ENCODE results near the gene GALNS. TPM values are rescaled to one million over a fixed set of nuclear protein-coding genes. Genes with fewer than 3 reads are reported as not detected.
A peak's percentile ranks its signal among the peaks of the same experiment; 100 is the strongest.

Gene GALNS
- polyA plus RNA-seq, 6 donors from 2014 or later, result 6.1 to 21.4 (median 9.5) TPM

DNA sequence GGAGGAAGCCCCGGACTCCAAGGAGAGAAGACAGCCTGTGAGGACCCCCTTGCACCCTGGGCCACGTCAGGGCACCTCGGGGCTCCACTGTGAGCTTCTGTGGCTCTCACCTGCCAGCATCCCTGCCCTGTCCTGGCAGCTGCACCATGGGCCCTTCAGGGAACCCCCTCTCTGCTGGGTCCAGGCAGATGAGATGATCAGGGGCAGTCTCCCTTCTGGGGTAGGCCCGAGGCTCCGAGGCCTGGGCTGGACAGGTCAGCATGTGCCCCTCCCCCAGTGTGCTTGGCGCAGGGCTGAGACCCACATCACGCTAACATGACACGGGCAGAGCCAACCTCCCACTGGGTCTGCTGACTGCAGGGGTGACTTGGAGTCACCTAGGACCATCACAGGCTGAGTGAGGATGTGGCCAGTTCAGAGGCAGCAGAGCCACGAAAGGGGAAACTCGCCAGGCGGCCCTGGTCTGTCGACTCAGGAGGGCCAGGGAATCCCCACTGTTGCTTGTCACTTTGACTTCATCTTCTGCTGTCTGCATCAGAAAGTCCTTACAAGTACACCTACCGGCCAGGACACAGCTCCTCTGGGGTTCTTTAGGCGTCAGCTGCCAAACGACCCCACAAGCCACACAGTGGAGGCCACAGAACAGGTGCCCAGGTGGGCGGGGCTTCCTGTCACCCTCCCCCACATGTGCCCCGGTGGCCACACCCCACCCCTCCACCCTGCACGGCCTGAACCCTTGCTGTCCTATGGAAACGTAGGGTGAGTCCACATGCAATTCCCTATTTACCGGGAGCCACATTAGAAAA, 2.2 kb downstream of the GALNS start:
- Mint-ChIP-seq H3K4me3 (peak overlapping the region in 7 of 8 donors; percentile 76 to 95 (median 87)), H3K27ac (peak overlapping the region; percentile 69 to 98 (median 90)), H3K9me3 (no peaks in the 10 kb centered on the region), H3K4me1 (peaks cover 20 to 40% (median 37%) of the 10 kb centered on the region in 3 donors), H3K36me3 (no peaks in the 10 kb centered on the region), H3K27me3 (no peaks in the 10 kb centered on the region)
- DNase-seq (peak; percentile 68), ATAC-seq (ENCODE audit: low read depth in 2 of 2) (peak; percentile 57 to 69)

GRCh38 chr16:88853325-88853941, 3.3 kb downstream of the GALNS start:
- no peaks in the 10 kb centered on the region for H3K36me3 Mint-ChIP-seq
- H3K9me3 Mint-ChIP-seq, result no peaks in the 10 kb centered on the region
- no peak overlapping the region for H3K4me3 Mint-ChIP-seq
- H3K27ac Mint-ChIP-seq, result peak overlapping the region in 2 of 6 donors; percentile 22 to 30
- peaks cover 18 to 36% (median 33%) of the 10 kb centered on the region in 3 donors for H3K4me1 Mint-ChIP-seq
- no peaks in the 10 kb centered on the region for H3K27me3 Mint-ChIP-seq
- DNase-seq (no peak), ATAC-seq (ENCODE audit: low read depth in 2 of 2) (no peak)

DNA sequence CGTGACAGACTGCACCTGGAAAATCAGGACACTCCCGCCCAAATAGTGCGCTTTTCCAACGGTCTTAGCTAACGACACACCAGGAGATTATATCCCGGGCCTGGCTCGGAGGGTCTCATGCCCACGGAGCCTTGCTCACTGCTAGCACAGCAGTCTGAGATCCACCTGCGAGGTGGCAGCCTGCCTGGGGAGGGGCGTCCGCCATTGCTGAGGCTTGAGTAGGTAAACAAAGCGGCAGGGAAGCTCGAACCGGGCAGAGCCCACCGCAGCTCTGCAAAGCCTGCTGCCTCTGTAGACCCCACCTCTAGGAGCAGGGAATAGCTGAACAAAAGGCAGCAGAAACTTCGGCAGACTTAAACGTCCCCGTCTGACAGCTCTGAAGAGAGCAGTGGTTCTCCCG, 5.1 kb downstream of the GALNS start:
- Mint-ChIP-seq H3K36me3 (no peaks in the 10 kb centered on the region), H3K9me3 (no peaks in the 10 kb centered on the region), H3K27ac (peak overlapping the region in 1 of 6 donors; percentile 24), H3K4me1 (peaks cover 8 to 25% (median 22%) of the 10 kb centered on the region in 3 donors), H3K27me3 (no peaks in the 10 kb centered on the region), H3K4me3 (no peak overlapping the region)
- DNase-seq (no peak), ATAC-seq (ENCODE audit: low read depth in 2 of 2) (no peak)

DNA sequence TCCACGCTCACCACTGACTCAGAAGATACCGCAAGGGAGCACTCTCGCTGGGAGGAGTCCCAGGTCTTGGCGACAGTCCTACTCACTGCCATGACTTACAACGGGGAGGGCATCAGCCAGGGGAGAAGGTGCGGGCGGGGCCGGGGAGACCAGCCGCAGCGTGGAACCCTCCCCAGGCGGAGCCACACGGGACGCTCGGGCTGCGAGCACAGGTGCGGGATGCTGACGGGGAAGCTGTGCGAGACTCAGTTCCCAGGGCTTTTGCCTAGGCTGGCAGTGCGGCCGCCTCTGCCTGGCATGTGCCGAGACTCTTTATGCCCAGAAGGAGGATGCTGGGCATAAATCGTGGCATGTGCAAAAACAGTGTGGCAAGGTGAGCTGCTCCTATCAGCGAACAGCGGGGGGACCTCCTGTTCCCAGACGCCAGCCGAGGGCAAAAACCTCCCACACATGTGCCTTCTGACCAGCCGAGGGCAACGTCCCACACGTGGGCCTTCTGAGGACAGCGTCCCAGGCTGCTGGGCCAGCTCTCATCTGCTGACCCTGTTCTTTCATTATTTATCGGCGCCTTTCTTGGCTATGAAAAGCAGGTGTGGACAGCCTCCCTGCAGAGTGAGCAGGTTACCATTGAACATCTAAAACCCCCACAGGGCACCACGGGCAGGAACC, 6.1 kb downstream of the GALNS start:
- Mint-ChIP-seq H3K27ac (peak overlapping the region in 1 of 6 donors; percentile 52), H3K4me3 (no peak overlapping the region), H3K4me1 (peaks cover 8 to 22% (median 21%) of the 10 kb centered on the region in 3 donors), H3K36me3 (no peaks in the 10 kb centered on the region), H3K9me3 (no peaks in the 10 kb centered on the region), H3K27me3 (no peaks in the 10 kb centered on the region)
- ATAC-seq (ENCODE audit: low read depth in 2 of 2) (no peak), DNase-seq (no peak)

GRCh38 chr16:88848557-88848956, 8.2 kb downstream of the GALNS start:
- Mint-ChIP-seq H3K4me3 (no peak overlapping the region), H3K36me3 (no peaks in the 10 kb centered on the region), H3K9me3 (no peaks in the 10 kb centered on the region), H3K27me3 (no peaks in the 10 kb centered on the region), H3K27ac (no peak overlapping the region), H3K4me1 (peaks cover 0 to 9% (median 7%) of the 10 kb centered on the region in 3 donors)
- no peak for DNase-seq
- no peak for ATAC-seq (ENCODE audit: low read depth in 2 of 2)

GRCh38 chr16:88847654-88848053, 9.1 kb downstream of the GALNS start:
- H3K4me1 Mint-ChIP-seq, result peaks cover 5 to 8% (median 6%) of the 10 kb centered on the region in 3 donors
- no peaks in the 10 kb centered on the region for H3K27me3 Mint-ChIP-seq
- peak overlapping the region in 1 of 6 donors; percentile 72 for H3K27ac Mint-ChIP-seq
- no peak for DNase-seq
- no peak overlapping the region for H3K4me3 Mint-ChIP-seq
- no peaks in the 10 kb centered on the region for H3K36me3 Mint-ChIP-seq
- H3K9me3 Mint-ChIP-seq, result no peaks in the 10 kb centered on the region
- no peak for ATAC-seq (ENCODE audit: low read depth in 2 of 2)

- no peak overlapping the region for H3K27ac Mint-ChIP-seq
- DNase-seq, result no peak
- H3K4me3 Mint-ChIP-seq, result peak overlapping the region in 1 of 8 donors; percentile 42
- no peak for ATAC-seq (ENCODE audit: low read depth in 2 of 2)
- no peaks in the 10 kb centered on the region for H3K27me3 Mint-ChIP-seq
- H3K4me1 Mint-ChIP-seq, result peaks cover 0 to 6% (median 0%) of the 10 kb centered on the region in 3 donors
- no peaks in the 10 kb centered on the region for H3K9me3 Mint-ChIP-seq
- H3K36me3 Mint-ChIP-seq, result no peaks in the 10 kb centered on the region
Measured at GRCh38 chr16:88846088-88846487, 10.7 kb downstream of the GALNS start.

DNA sequence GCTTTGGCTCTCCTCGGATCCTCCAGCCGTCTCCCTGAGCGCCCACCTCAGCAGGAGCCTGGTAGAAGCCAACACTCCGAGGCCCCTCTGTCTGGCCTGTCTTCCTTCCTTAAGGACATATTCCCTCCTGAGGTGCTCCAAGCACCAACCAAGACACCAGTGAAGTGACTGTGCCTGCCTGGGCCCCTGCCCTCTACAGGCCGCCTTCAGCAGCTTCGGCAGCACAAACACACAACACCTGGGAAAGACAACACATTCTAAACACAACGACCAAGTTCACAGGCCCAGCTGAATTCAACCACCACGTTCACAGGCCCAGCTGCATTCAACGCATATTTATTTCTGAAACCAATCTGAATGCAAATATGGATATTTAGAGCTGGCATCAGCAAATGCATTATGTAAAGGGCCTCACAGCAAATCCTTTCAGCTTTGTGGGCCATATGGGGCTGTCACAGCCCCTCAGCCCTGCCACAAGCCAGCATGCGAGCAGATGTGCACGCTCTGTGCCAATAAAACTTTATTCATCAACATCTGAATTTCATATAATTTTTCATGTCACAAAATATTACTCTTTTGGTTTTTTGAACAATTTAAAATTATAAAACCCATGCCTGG, 12.2 kb downstream of the GALNS start:
- H3K4me3 Mint-ChIP-seq, result no peak overlapping the region
- no peak for ATAC-seq (ENCODE audit: low read depth in 2 of 2)

GRCh38 chr16:88843256-88843655, 13.5 kb downstream of the GALNS start:
- DNase-seq (no peak), ATAC-seq (ENCODE audit: low read depth in 2 of 2) (no peak)
- no peaks in the 10 kb centered on the region for H3K36me3 Mint-ChIP-seq
- H3K27me3 Mint-ChIP-seq, result no peaks in the 10 kb centered on the region
- H3K27ac Mint-ChIP-seq, result peak overlapping the region in 2 of 6 donors; percentile 57 to 65
- peaks cover 0 to 6% (median 0%) of the 10 kb centered on the region in 3 donors for H3K4me1 Mint-ChIP-seq
- H3K9me3 Mint-ChIP-seq, result no peaks in the 10 kb centered on the region
- H3K4me3 Mint-ChIP-seq, result peak overlapping the region in 1 of 8 donors; percentile 40

More for the DNA sequence above, 12.2 kb downstream of the GALNS start:
- Mint-ChIP-seq H3K4me1 (peaks cover 0 to 6% (median 0%) of the 10 kb centered on the region in 3 donors), H3K36me3 (no peaks in the 10 kb centered on the region), H3K27ac (no peak overlapping the region), H3K9me3 (no peaks in the 10 kb centered on the region), H3K27me3 (no peaks in the 10 kb centered on the region)
- DNase-seq, result no peak

DNA sequence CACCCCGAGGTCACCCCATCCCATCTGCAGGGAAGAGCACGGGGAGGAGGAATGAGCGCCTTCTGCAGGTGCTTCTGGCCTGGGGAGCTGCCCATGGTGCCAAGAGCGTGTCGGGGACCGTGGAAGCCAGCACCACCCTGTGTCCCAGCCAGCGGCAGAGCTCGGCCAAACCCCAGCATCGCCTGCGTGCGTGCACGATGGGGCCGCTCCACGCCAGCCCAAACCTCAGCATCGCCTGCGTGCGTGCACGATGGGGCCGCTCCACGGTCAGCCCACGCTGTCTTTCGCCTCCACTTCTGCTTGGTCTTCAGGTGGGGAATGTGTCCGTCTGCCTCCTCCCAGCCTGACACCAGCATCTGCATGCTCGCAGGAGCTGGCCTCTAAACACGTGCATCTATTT, 13.9 kb downstream of the GALNS start:
- peak overlapping the region in 2 of 6 donors; percentile 57 to 65 for H3K27ac Mint-ChIP-seq
- H3K27me3 Mint-ChIP-seq, result no peaks in the 10 kb centered on the region
- ATAC-seq (ENCODE audit: low read depth in 2 of 2) (no peak), DNase-seq (no peak)
- H3K9me3 Mint-ChIP-seq, result no peaks in the 10 kb centered on the region
- H3K36me3 Mint-ChIP-seq, result no peaks in the 10 kb centered on the region
- H3K4me3 Mint-ChIP-seq, result no peak overlapping the region
- peaks cover 0 to 6% (median 0%) of the 10 kb centered on the region in 3 donors for H3K4me1 Mint-ChIP-seq

- H3K9me3 Mint-ChIP-seq, result no peaks in the 10 kb centered on the region
- no peaks in the 10 kb centered on the region for H3K27me3 Mint-ChIP-seq
- peaks cover 0 to 6% (median 0%) of the 10 kb centered on the region in 3 donors for H3K4me1 Mint-ChIP-seq
- peak overlapping the region in 1 of 6 donors; percentile 69 for H3K27ac Mint-ChIP-seq
- ATAC-seq (ENCODE audit: low read depth in 2 of 2), result no peak
- H3K36me3 Mint-ChIP-seq, result no peaks in the 10 kb centered on the region
- DNase-seq, result no peak
- H3K4me3 Mint-ChIP-seq, result no peak overlapping the region
Measured at GRCh38 chr16:88842308-88842756, 14.4 kb downstream of the GALNS start.

DNA sequence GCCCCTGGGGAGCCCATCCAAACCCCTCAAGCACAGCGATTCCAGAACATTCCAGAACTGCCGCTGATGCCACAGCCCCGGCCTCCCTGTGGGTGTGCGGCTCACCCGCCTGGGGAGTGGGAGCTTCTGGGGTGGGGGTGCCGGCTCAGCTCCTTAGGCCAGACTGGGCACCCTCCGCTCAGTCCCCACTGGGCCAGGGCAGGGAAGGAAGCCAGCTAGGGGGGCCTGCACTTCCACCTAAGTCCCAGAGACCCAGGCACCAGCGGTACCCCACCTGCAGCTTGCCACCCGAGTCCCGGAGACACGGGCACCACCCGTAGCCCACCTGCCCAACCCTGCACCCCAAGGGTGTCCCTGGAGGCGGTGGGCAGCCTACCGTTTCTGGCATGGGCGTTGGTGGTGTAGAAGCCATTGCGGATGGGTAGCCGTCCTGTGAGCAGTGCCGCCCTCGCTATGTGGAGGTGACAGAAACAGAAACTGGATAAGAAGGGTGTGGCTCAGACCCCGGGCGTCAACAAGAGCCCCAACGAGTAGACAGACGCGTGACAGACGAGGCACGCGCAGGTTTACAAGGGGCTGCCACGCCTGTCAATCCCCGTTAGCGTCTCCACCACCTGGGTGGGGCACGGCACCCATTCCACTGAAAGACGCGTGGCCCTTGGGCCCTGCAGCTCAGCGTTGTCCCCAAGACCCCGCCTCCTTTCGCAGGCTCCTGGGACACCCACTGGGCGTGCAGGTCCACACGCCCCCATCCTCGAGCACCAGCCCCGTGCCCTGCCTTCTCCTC, 15.0 kb downstream of the GALNS start:
- Mint-ChIP-seq H3K27me3 (no peaks in the 10 kb centered on the region), H3K36me3 (no peaks in the 10 kb centered on the region), H3K4me3 (no peak overlapping the region), H3K27ac (no peak overlapping the region), H3K4me1 (peaks cover 0 to 6% (median 0%) of the 10 kb centered on the region in 3 donors), H3K9me3 (no peaks in the 10 kb centered on the region)
- ATAC-seq (ENCODE audit: low read depth in 2 of 2) (no peak), DNase-seq (no peak)

Measured in naive B cell (primary cell).